Measurements from ENCODE around the gene ZBTB45. TPM values are rescaled to one million over a fixed set of nuclear protein-coding genes. Genes with fewer than 3 reads are reported as not detected.
A peak's percentile ranks its signal among the peaks of the same experiment; 100 is the strongest.
"Not testable (repeated sequence)": the region's sequence is repeated elsewhere in the genome, so short reads cannot be mapped to it uniquely, and the experiment has no call there.

ZBTB45 gene
- total RNA-seq, 2 donors from 2014 or later: 7.0 to 8.2 TPM

DNA sequence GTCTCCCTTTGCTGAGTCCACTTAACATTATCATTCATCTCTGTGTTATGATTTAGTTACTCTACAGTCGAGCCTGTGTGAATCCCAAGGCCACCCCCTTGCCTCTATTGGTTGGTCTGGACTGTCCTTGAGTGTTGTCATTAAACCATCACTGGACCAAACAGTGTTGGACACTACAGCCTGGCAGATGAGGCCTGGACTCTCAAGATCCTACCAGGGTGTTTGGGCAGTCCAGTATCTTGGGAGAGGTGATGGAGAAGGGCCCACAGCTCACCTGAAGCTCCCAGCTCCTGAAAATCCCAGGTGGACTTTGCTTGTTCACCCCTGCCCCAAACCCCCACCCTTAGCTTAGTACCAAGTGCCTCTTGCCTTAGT is 31.5 kb upstream of the ZBTB45 start:
- ATAC-seq: no peak
- H3K27ac Mint-ChIP-seq: peak overlapping the region; percentile 14

DNA sequence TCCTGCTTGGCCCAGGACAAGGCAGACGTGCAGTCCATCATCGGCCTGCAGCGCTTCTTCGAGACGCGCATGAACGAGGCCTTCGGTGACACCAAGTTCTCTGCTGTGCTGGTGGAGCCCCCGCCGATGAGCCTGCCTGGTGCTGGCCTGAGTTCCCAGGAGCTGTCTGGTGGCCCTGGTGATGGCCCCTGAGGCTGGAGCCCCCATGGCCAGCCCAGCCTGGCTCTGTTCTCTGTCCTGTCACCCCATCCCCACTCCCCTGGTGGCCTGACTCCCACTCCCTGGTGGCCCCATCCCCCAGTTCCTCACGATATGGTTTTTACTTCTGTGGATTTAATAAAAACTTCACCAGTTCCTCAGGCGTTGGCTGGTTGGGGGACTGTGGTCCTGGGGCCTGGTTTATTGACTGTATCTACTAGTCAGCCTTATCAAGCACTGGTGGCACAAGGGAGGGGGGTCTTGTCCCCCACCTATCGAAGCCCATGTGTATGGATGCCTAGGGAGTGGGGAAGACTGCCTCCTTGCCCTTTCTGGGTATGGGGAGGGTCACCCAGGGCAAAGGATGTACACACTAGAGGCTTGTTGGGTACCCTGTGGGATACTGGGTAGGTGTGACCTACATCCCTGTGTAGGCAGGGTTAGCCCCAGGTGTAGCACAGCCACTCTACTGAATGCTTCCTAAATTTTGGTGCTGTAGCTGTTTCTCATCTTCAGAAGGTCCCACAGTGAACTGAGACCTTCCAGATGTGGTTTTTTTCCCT is 30.9 kb upstream of the ZBTB45 start:
- H3K36me3 Mint-ChIP-seq (ENCODE audit: low read depth): peaks cover 16% of the 10 kb centered on the region
- peaks cover 43% of the 10 kb centered on the region for H3K4me1 Mint-ChIP-seq
- DNase-seq (no peak), ATAC-seq (no peak)
- no peaks in the 10 kb centered on the region for H3K9me3 ChIP-seq (ENCODE audit: control insufficient read depth, low read length, poor library complexity, severe bottlenecking)
- H3K27ac Mint-ChIP-seq: no peak overlapping the region
- H3K4me3 Mint-ChIP-seq: no peak overlapping the region
- H3K27me3 Mint-ChIP-seq: no peaks in the 10 kb centered on the region

More for the DNA sequence above, 31.5 kb upstream of the ZBTB45 start:
- DNase-seq: no peak
- H3K4me1 Mint-ChIP-seq: peaks cover 37% of the 10 kb centered on the region
- H3K27me3 Mint-ChIP-seq: no peaks in the 10 kb centered on the region
- no peaks in the 10 kb centered on the region for H3K9me3 ChIP-seq (ENCODE audit: control insufficient read depth, low read length, poor library complexity, severe bottlenecking)
- peaks cover 16% of the 10 kb centered on the region for H3K36me3 Mint-ChIP-seq (ENCODE audit: low read depth)
- no peak overlapping the region for H3K4me3 Mint-ChIP-seq

- Mint-ChIP-seq H3K4me1 (peaks cover 42% of the 10 kb centered on the region), H3K36me3 (ENCODE audit: low read depth) (peaks cover 16% of the 10 kb centered on the region), H3K27me3 (no peaks in the 10 kb centered on the region), H3K27ac (no peak overlapping the region), H3K4me3 (no peak overlapping the region)
- ATAC-seq (no peak), DNase-seq (no peak)
- no peaks in the 10 kb centered on the region for H3K9me3 ChIP-seq (ENCODE audit: control insufficient read depth, low read length, poor library complexity, severe bottlenecking)
These were observed 30.2 kb upstream of the ZBTB45 start for GRCh38 chr19:58549664-58550361.

- no peaks in the 10 kb centered on the region for H3K9me3 ChIP-seq (ENCODE audit: control insufficient read depth, low read length, poor library complexity, severe bottlenecking)
- DNase-seq (no peak), ATAC-seq (no peak)
- Mint-ChIP-seq H3K27ac (no peak overlapping the region), H3K27me3 (no peaks in the 10 kb centered on the region), H3K4me1 (peaks cover 38% of the 10 kb centered on the region), H3K36me3 (ENCODE audit: low read depth) (peaks cover 16% of the 10 kb centered on the region), H3K4me3 (no peak overlapping the region)
These were observed 29.5 kb upstream of the ZBTB45 start for GRCh38 chr19:58548859-58549663.

DNA sequence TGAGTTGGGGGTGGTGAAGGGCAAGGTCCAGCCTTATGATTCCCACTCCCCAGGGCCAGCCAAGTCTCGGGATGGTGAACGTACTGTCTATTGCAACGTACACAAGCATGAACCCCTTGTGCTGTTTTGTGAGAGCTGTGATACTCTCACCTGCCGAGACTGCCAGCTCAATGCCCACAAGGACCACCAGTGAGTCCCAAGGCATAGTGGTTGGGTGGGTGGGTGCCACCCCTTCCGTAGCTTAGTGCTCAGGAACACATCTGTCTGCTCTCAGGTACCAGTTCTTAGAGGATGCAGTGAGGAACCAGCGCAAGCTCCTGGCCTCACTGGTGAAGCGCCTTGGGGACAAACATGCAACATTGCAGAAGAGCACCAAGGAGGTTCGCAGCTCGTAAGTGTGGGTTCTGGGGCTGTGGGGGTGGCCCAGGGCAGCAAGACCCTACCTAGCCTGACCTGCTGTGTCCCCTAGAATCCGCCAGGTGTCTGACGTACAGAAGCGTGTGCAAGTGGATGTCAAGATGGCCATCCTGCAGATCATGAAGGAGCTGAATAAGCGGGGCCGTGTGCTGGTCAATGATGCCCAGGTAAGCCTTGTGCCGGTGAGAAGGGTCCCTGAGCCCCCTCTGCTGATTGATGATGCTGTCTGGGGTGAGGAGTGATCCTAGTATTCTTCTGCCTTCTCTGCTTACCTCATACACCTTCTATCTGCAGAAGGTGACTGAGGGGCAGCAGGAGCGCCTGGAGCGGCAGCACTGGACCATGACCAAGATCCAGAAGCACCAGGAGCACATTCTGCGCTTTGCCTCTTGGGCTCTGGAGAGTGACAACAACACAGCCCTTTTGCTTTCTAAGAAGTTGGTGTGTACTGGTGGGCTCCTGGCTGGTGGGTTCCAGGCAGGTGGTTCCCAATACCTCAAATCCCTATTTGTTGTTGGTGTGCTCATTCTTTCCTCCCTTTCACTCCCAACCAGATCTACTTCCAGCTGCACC is 28.0 kb upstream of the ZBTB45 start:
- H3K9me3 ChIP-seq (ENCODE audit: control insufficient read depth, low read length, poor library complexity, severe bottlenecking): no peaks in the 10 kb centered on the region
- ATAC-seq (no peak), DNase-seq (no peak)
- Mint-ChIP-seq H3K27ac (peak overlapping the region; percentile 98), H3K36me3 (ENCODE audit: low read depth) (peaks cover 12% of the 10 kb centered on the region), H3K4me1 (peaks cover 38% of the 10 kb centered on the region), H3K4me3 (peak overlapping the region; percentile 25), H3K27me3 (no peaks in the 10 kb centered on the region)

GRCh38 chr19:58546019-58546530 is 26.5 kb upstream of the ZBTB45 start:
- H3K4me3 Mint-ChIP-seq: peak overlapping the region; percentile 91
- peaks cover 36% of the 10 kb centered on the region for H3K4me1 Mint-ChIP-seq
- no peaks in the 10 kb centered on the region for H3K9me3 ChIP-seq (ENCODE audit: control insufficient read depth, low read length, poor library complexity, severe bottlenecking)
- DNase-seq (no peak), ATAC-seq (no peak)
- H3K27me3 Mint-ChIP-seq: no peaks in the 10 kb centered on the region
- H3K27ac Mint-ChIP-seq: peak overlapping the region; percentile 98
- H3K36me3 Mint-ChIP-seq (ENCODE audit: low read depth): peaks cover 7% of the 10 kb centered on the region

DNA sequence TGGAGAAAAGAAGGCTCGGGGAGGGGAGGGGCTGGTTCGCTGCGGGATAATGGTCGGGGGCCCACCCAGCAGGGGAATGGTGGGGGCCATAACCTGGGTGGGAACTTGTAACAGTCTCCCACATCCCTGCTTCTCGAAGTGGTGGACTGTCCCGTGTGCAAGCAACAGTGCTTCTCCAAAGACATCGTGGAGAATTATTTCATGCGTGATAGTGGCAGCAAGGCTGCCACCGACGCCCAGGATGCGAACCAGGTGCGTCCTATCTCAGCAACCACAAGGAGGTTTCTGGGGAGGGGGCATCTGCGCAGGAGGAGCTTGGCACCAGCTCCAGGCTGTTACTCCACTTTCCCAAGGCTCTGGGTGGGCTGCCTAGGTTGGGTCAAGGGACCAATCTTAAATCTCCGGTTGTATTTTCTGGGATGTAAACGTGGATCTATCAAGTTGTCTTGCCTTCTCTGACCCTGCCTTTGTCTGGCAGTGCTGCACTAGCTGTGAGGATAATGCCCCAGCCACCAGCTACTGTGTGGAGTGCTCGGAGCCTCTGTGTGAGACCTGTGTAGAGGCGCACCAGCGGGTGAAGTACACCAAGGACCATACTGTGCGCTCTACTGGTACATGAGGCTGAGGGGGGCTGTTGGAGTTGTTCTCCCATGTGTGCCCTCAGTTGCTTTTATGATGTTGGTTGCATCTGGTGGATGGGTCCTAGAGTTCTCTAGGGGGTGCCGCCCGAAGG is 25.8 kb upstream of the ZBTB45 start:
- no peak for ATAC-seq
- no peak for DNase-seq
- peaks cover 36% of the 10 kb centered on the region for H3K4me1 Mint-ChIP-seq
- no peaks in the 10 kb centered on the region for H3K27me3 Mint-ChIP-seq
- H3K27ac Mint-ChIP-seq: peak overlapping the region; percentile 98
- no peaks in the 10 kb centered on the region for H3K9me3 ChIP-seq (ENCODE audit: control insufficient read depth, low read length, poor library complexity, severe bottlenecking)
- H3K36me3 Mint-ChIP-seq (ENCODE audit: low read depth): peaks cover 7% of the 10 kb centered on the region
- peak overlapping the region; percentile 91 for H3K4me3 Mint-ChIP-seq

- peak overlapping the region; percentile 95 for H3K4me3 Mint-ChIP-seq
- H3K36me3 Mint-ChIP-seq (ENCODE audit: low read depth): peaks cover 7% of the 10 kb centered on the region
- H3K27me3 Mint-ChIP-seq: no peaks in the 10 kb centered on the region
- ATAC-seq (peak; percentile 50), DNase-seq (peak; percentile 69 to 80 (median 79))
- H3K4me1 Mint-ChIP-seq: peaks cover 34% of the 10 kb centered on the region
- peak overlapping the region; percentile 98 for H3K27ac Mint-ChIP-seq
- H3K9me3 ChIP-seq (ENCODE audit: control insufficient read depth, low read length, poor library complexity, severe bottlenecking): no peaks in the 10 kb centered on the region
These were observed 25.1 kb upstream of the ZBTB45 start for GRCh38 chr19:58544591-58545285.

- H3K9me3 ChIP-seq (ENCODE audit: control insufficient read depth, low read length, poor library complexity, severe bottlenecking): no peaks in the 10 kb centered on the region
- H3K4me3 Mint-ChIP-seq: peak within 1 kb of the TSS; percentile 95
- DNase-seq (peak; percentile 100), ATAC-seq (peak; percentile 91)
- H3K27me3 Mint-ChIP-seq: no peaks in the 10 kb centered on the region
- peaks cover 34% of the 10 kb centered on the region for H3K4me1 Mint-ChIP-seq
- peaks cover 7% of the 10 kb centered on the region for H3K36me3 Mint-ChIP-seq (ENCODE audit: low read depth)
- H3K27ac Mint-ChIP-seq: peak within 1 kb of the TSS; percentile 98
These were observed 24.4 kb upstream of the ZBTB45 start, which contains the start of gene TRIM28 for GRCh38 chr19:58543826-58544590. TSS of gene TRIM28 (plus strand) at chr19:58544064. CDS start at chr19:58544758, 694 bp downstream.

GRCh38 chr19:58542641-58543372 is 23.2 kb upstream of the ZBTB45 start:
- not testable (repeated sequence) for H3K27me3 Mint-ChIP-seq; H3K36me3 Mint-ChIP-seq (ENCODE audit: low read depth); ATAC-seq; H3K4me3 Mint-ChIP-seq; DNase-seq; H3K9me3 ChIP-seq (ENCODE audit: control insufficient read depth, low read length, poor library complexity, severe bottlenecking)
- H3K4me1 Mint-ChIP-seq: peaks cover 34% of the 10 kb centered on the region
- peak overlapping the region; percentile 43 for H3K27ac Mint-ChIP-seq

Data from T-helper 17 cell (primary cell).